Activated T-cell treated with anti-CD3 and anti-CD28 coated beads, Interleukin-2, amount 50 U/mL, for 24 hours (primary cell): Measurements from ENCODE around the gene DPP4.
"Not testable (repeated sequence)": the region's sequence is repeated elsewhere in the genome, so short reads cannot be mapped to it uniquely, and the experiment has no call there.

Experiments
- DNase-seq: peaks from one replicate; pipeline ENCODE4 v3.0.0-alpha.2; 2020
- H3K27ac Mint-ChIP-seq: 2 replicates; pipeline ENCODE4 v1.8.0; 2020; ENCODE audit warnings: mild to moderate bottlenecking, mixed read lengths
- H3K27me3 Mint-ChIP-seq: 2 replicates; pipeline ENCODE4 v1.8.0; 2020; ENCODE audit warnings: mixed read lengths
- H3K36me3 Mint-ChIP-seq: 2 replicates; pipeline ENCODE4 v1.8.0; 2020; ENCODE audit warnings: low read depth, mixed read lengths
- H3K4me1 Mint-ChIP-seq: 2 replicates; pipeline ENCODE4 v1.8.0; 2020; ENCODE audit warnings: low read depth, mixed read lengths
- H3K4me3 Mint-ChIP-seq: 2 replicates; pipeline ENCODE4 v1.8.0; 2020; ENCODE audit warnings: mild to moderate bottlenecking, moderate library complexity, mixed read lengths
- H3K9me3 Mint-ChIP-seq: 2 replicates; pipeline ENCODE4 v1.8.0; 2020; ENCODE audit warnings: mixed read lengths

The DPP4 gene

GRCh38 chr2:162056796-162057399 lies 17.1 kb downstream of the DPP4 start:
- H3K36me3 Mint-ChIP-seq: peaks cover 33% of the 10 kb centered on the region
- H3K4me3 Mint-ChIP-seq: no peak overlapping the region
- no peaks in the 10 kb centered on the region for H3K9me3 Mint-ChIP-seq
- H3K27ac Mint-ChIP-seq: peak overlapping the region; percentile 96
- no peaks in the 10 kb centered on the region for H3K27me3 Mint-ChIP-seq
- no peak for DNase-seq
- peaks cover 74% of the 10 kb centered on the region for H3K4me1 Mint-ChIP-seq

- Mint-ChIP-seq H3K4me3 (no peak overlapping the region), H3K9me3 (no peaks in the 10 kb centered on the region), H3K27me3 (no peaks in the 10 kb centered on the region), H3K36me3 (peaks cover 41% of the 10 kb centered on the region), H3K4me1 (peaks cover 52% of the 10 kb centered on the region), H3K27ac (no peak overlapping the region)
- no peak for DNase-seq
Measured at GRCh38 chr2:162053808-162054155, 20.2 kb downstream of the DPP4 start.

GRCh38 chr2:162053066-162053807 lies 20.8 kb downstream of the DPP4 start:
- Mint-ChIP-seq H3K4me1 (peaks cover 51% of the 10 kb centered on the region), H3K27me3 (no peaks in the 10 kb centered on the region), H3K27ac (no peak overlapping the region), H3K4me3 (no peak overlapping the region), H3K9me3 (no peaks in the 10 kb centered on the region), H3K36me3 (peaks cover 43% of the 10 kb centered on the region)
- no peak for DNase-seq

GRCh38 chr2:162050513-162050961 lies 23.5 kb downstream of the DPP4 start:
- Mint-ChIP-seq H3K27me3 (no peaks in the 10 kb centered on the region), H3K36me3 (peaks cover 31% of the 10 kb centered on the region), H3K27ac (no peak overlapping the region), H3K4me1 (peaks cover 25% of the 10 kb centered on the region), H3K9me3 (no peaks in the 10 kb centered on the region), H3K4me3 (no peak overlapping the region)
- DNase-seq: no peak

- DNase-seq, H3K27me3 Mint-ChIP-seq, H3K4me3 Mint-ChIP-seq, H3K27ac Mint-ChIP-seq, H3K9me3 Mint-ChIP-seq: not testable (repeated sequence)
- Mint-ChIP-seq H3K36me3 (peaks cover 31% of the 10 kb centered on the region), H3K4me1 (peaks cover 15% of the 10 kb centered on the region)
Measured at GRCh38 chr2:162049089-162049488, 24.9 kb downstream of the DPP4 start.

GRCh38 chr2:162044586-162044985 lies 29.4 kb downstream of the DPP4 start:
- H3K4me1 Mint-ChIP-seq: peaks cover 5% of the 10 kb centered on the region
- no peaks in the 10 kb centered on the region for H3K9me3 Mint-ChIP-seq

GRCh38 chr2:162043132-162043531 lies 30.9 kb downstream of the DPP4 start:
- H3K4me3 Mint-ChIP-seq: no peak overlapping the region
- no peaks in the 10 kb centered on the region for H3K9me3 Mint-ChIP-seq
- H3K27me3 Mint-ChIP-seq: no peaks in the 10 kb centered on the region
- peaks cover under 1% of the 10 kb centered on the region for H3K4me1 Mint-ChIP-seq
- peaks cover 34% of the 10 kb centered on the region for H3K36me3 Mint-ChIP-seq
- DNase-seq: no peak
- H3K27ac Mint-ChIP-seq: no peak overlapping the region

More at GRCh38 chr2:162044586-162044985, 29.4 kb downstream of the DPP4 start:
- H3K27me3 Mint-ChIP-seq: no peaks in the 10 kb centered on the region
- no peak overlapping the region for H3K4me3 Mint-ChIP-seq
- no peak overlapping the region for H3K27ac Mint-ChIP-seq
- peaks cover 30% of the 10 kb centered on the region for H3K36me3 Mint-ChIP-seq
- no peak for DNase-seq

GRCh38 chr2:162041485-162041884 lies 32.5 kb downstream of the DPP4 start:
- Mint-ChIP-seq H3K9me3 (no peaks in the 10 kb centered on the region), H3K4me1 (peaks cover 4% of the 10 kb centered on the region), H3K4me3 (no peak overlapping the region), H3K27me3 (no peaks in the 10 kb centered on the region), H3K36me3 (peaks cover 39% of the 10 kb centered on the region), H3K27ac (no peak overlapping the region)
- no peak for DNase-seq

- peaks cover 64% of the 10 kb centered on the region for H3K36me3 Mint-ChIP-seq
- no peak overlapping the region for H3K27ac Mint-ChIP-seq
- no peaks in the 10 kb centered on the region for H3K9me3 Mint-ChIP-seq
- H3K4me1 Mint-ChIP-seq: peaks cover 7% of the 10 kb centered on the region
- H3K4me3 Mint-ChIP-seq: no peak overlapping the region
- no peak for DNase-seq
- no peaks in the 10 kb centered on the region for H3K27me3 Mint-ChIP-seq
Measured at GRCh38 chr2:162038725-162039124, 35.3 kb downstream of the DPP4 start.

GRCh38 chr2:162037886-162038285 lies 36.1 kb downstream of the DPP4 start:
- H3K4me1 Mint-ChIP-seq: peaks cover 7% of the 10 kb centered on the region
- no peak overlapping the region for H3K27ac Mint-ChIP-seq
- H3K9me3 Mint-ChIP-seq: no peaks in the 10 kb centered on the region
- H3K4me3 Mint-ChIP-seq: no peak overlapping the region
- peaks cover 72% of the 10 kb centered on the region for H3K36me3 Mint-ChIP-seq
- no peak for DNase-seq
- H3K27me3 Mint-ChIP-seq: no peaks in the 10 kb centered on the region

- Mint-ChIP-seq H3K4me1 (peaks cover 7% of the 10 kb centered on the region), H3K27ac (no peak overlapping the region), H3K4me3 (no peak overlapping the region), H3K36me3 (peaks cover 78% of the 10 kb centered on the region), H3K9me3 (no peaks in the 10 kb centered on the region), H3K27me3 (no peaks in the 10 kb centered on the region)
- DNase-seq: no peak
Measured at GRCh38 chr2:162037028-162037795, 36.8 kb downstream of the DPP4 start.

- Mint-ChIP-seq H3K36me3 (peaks cover 81% of the 10 kb centered on the region), H3K9me3 (no peaks in the 10 kb centered on the region), H3K27ac (no peak overlapping the region), H3K27me3 (no peaks in the 10 kb centered on the region), H3K4me3 (no peak overlapping the region), H3K4me1 (peaks cover 7% of the 10 kb centered on the region)
- DNase-seq: no peak
Measured at GRCh38 chr2:162035981-162036380, 38.0 kb downstream of the DPP4 start.

- H3K9me3 Mint-ChIP-seq: no peaks in the 10 kb centered on the region
- no peak overlapping the region for H3K27ac Mint-ChIP-seq
- no peak for DNase-seq
- H3K36me3 Mint-ChIP-seq: peaks cover 91% of the 10 kb centered on the region
- H3K4me1 Mint-ChIP-seq: peaks cover 16% of the 10 kb centered on the region
- no peaks in the 10 kb centered on the region for H3K27me3 Mint-ChIP-seq
- H3K4me3 Mint-ChIP-seq: no peak overlapping the region
Measured at GRCh38 chr2:162030363-162031190, 43.4 kb downstream of the DPP4 start.

- DNase-seq: no peak
- no peaks in the 10 kb centered on the region for H3K27me3 Mint-ChIP-seq
- peaks cover 27% of the 10 kb centered on the region for H3K4me1 Mint-ChIP-seq
- H3K9me3 Mint-ChIP-seq: no peaks in the 10 kb centered on the region
- H3K36me3 Mint-ChIP-seq: peaks cover 86% of the 10 kb centered on the region
- no peak overlapping the region for H3K27ac Mint-ChIP-seq
- H3K4me3 Mint-ChIP-seq: no peak overlapping the region
Measured at GRCh38 chr2:162029287-162029901, 44.6 kb downstream of the DPP4 start.
